PC-9 (cell line): Measurements from ENCODE around the gene MYH8. TPM values are rescaled to one million over a fixed set of nuclear protein-coding genes. Genes with fewer than 3 reads are reported as not detected.

Experiments used
- Bru-seq: library from RNA; stranded (reverse); fragments of 400-500 nt; gene quantifications from one replicate; lab custom pipeline; 2021; lab: Mats Ljungman, UMichigan
- BruChase-seq, 2 experiments: library from RNA; stranded (reverse); fragments of 400-500 nt; gene quantifications; one replicate each; lab custom pipeline; 2021; lab: Mats Ljungman, UMichigan
- BruUV-seq: library from RNA; stranded (reverse); fragments of 400-500 nt; replicated peaks from 2 replicates; lab custom pipeline; 2021; lab: Mats Ljungman, UMichigan
- CTCF ChIA-PET: fragments of 300-600 bp; sonication (Branson Sonifier 250); formaldehyde crosslinking; loops from one replicate; lab custom pipeline; 2022; ENCODE audit warnings: antibody characterized with exemption; lab: Charles Lee
- POLR2A ChIA-PET: fragments of 300-600 bp; sonication (Branson Sonifier 250); formaldehyde crosslinking; loops from one replicate; lab custom pipeline; 2022; ENCODE audit warnings: antibody characterized with exemption; ENCODE audit not compliant: unreplicated experiment; lab: Charles Lee
- DNase-seq, 2 experiments: peaks; one replicate each; pipeline versions ENCODE4 v3.0.0 to v3.0.0-alpha.2; 2015 to 2022; ENCODE audit warnings: mixed read lengths in 1 of 2
- H2AFZ ChIP-seq: fragments of 200-600 bp; sonication (generic); 2 replicates; pipeline ENCODE4 v1.8.1; 2017; ENCODE audit warnings: antibody characterized with exemption
- H3F3A ChIP-seq: fragments of 200-600 bp; sonication (generic); 2 replicates; pipeline ENCODE4 v1.8.1; 2017; ENCODE audit warnings: antibody characterized with exemption, mild to moderate bottlenecking, low read depth; ENCODE audit not compliant: insufficient read depth
- H3K27ac ChIP-seq: fragments of 200-600 bp; sonication (generic); 2 replicates; pipeline ENCODE4 v1.6.1; 2016; ENCODE audit warnings: mixed run types
- H3K27me3 ChIP-seq: fragments of 200-600 bp; sonication (generic); 2 replicates; pipeline ENCODE4 v1.6.1; 2016; ENCODE audit warnings: low read depth, mixed run types; ENCODE audit not compliant: insufficient read depth
- H3K36me3 ChIP-seq: fragments of 200-600 bp; sonication (generic); 2 replicates; pipeline ENCODE4 v1.6.1; 2016; ENCODE audit warnings: low read depth, mixed run types
- H3K4me1 ChIP-seq: fragments of 200-600 bp; sonication (generic); replicated peaks from 2 replicates; pipeline ENCODE4 v1.6.1; 2016; ENCODE audit warnings: mixed run types; ENCODE audit not compliant: insufficient read depth
- H3K4me2 ChIP-seq: fragments of 200-600 bp; sonication (generic); 2 replicates; pipeline ENCODE4 v1.6.1; 2017; ENCODE audit warnings: mixed run types
- H3K4me3 ChIP-seq: fragments of 200-600 bp; sonication (generic); 2 replicates; pipeline ENCODE4 v1.6.1; 2016; ENCODE audit warnings: mixed run types
- H3K79me2 ChIP-seq: fragments of 200-600 bp; sonication (generic); 2 replicates; pipeline ENCODE4 v1.6.1; 2017; ENCODE audit warnings: low read depth, mixed run types
- H3K9me2 ChIP-seq: fragments of 200-600 bp; sonication (generic); 2 replicates; pipeline ENCODE4 v1.8.1; 2017; ENCODE audit warnings: mild to moderate bottlenecking; ENCODE audit not compliant: insufficient read depth
- H3K9me3 ChIP-seq: fragments of 200-600 bp; sonication (generic); 2 replicates; pipeline ENCODE4 v1.8.1; 2016; ENCODE audit warnings: low read depth; ENCODE audit not compliant: insufficient read depth
- H4K20me1 ChIP-seq: fragments of 200-600 bp; sonication (generic); 2 replicates; pipeline ENCODE4 v1.8.1; 2017; ENCODE audit not compliant: insufficient read depth
- CTCF ChIP-seq: fragments of 200-600 bp; sonication (generic); conservative IDR thresholded peaks from 2 replicates; pipeline ENCODE4 v1.6.1; 2017; ENCODE audit warnings: mixed run types, antibody characterized with exemption, mild to moderate bottlenecking, moderate library complexity
- EZH2 ChIP-seq: fragments of 200-600 bp; sonication (generic); IDR thresholded peaks from 2 replicates; pipeline ENCODE4 v1.8.0; 2017; ENCODE audit warnings: antibody characterized with exemption, low read depth
- intact Hi-C: fragments of 100-400 bp; cut with micrococcal nuclease; formaldehyde crosslinking; loops from one replicate; pipeline ENCODE4 v1.10.0; 2022; ENCODE audit not compliant: unreplicated experiment
- long read RNA-seq: library from polyadenylated mRNA; stranded (forward); transcript quantifications from one replicate; pipeline ENCODE4 v2.0.0, GENCODE V29; 2022
- total RNA-seq: library from RNA; stranded (reverse); gene quantifications from 2 replicates; pipeline ENCODE4 v1.2.3, GENCODE V29; 2021

MYH8 gene
- total RNA-seq (not detected in 2 replicates), Bru-seq, nascent RNA (not detected), BruChase-seq, experiment 1, labeled RNA remaining after a 2-hour chase (not detected), BruChase-seq, experiment 2, labeled RNA remaining after a 6-hour chase (not detected)
- long read RNA-seq, result 0 reads

GRCh38 chr17:10421900-10422542 is at the start of gene MYH8:
Gene MYH8 (minus strand): TSS chr17:10421950. CDS start chr17:10420227, 1,723 bp downstream.
- Histone ChIP-seq H3K4me3 (no peak within 1 kb of the TSS), H3K9me3 (no peaks in the 10 kb centered on the region), H2AFZ (no peak within 1 kb of the TSS), H4K20me1 (no peaks in the 10 kb centered on the region), H3F3A (no peaks in the 10 kb centered on the region), H3K36me3 (no peaks in the 10 kb centered on the region), H3K79me2 (no peaks in the 10 kb centered on the region), H3K9me2 (no peaks in the 10 kb centered on the region), H3K27ac (no peak within 1 kb of the TSS), H3K4me1 (no peaks in the 10 kb centered on the region), H3K27me3 (no peaks in the 10 kb centered on the region), H3K4me2 (no peak within 1 kb of the TSS)
- no peak for DNase-seq
- intact Hi-C loops, result no loop called here
- ChIA-PET POLR2A (no interaction called here), CTCF (no interaction called here)
- no TSS peak for BruUV-seq
- no peak for TF ChIP-seq EZH2
- no peak for TF ChIP-seq CTCF

GRCh38 chr17:10469459-10469858 is 47.7 kb upstream of the MYH8 start, which contains the start of gene MYH4:
Gene MYH4 (minus strand): TSS chr17:10469559. CDS start chr17:10466745, 2,814 bp downstream.
- POLR2A ChIA-PET, result no interaction called here
- H3K9me2 ChIP-seq, result no peaks in the 10 kb centered on the region
- no peak within 1 kb of the TSS for H3K4me2 ChIP-seq
- H3K4me1 ChIP-seq, result no peaks in the 10 kb centered on the region
- H3K4me3 ChIP-seq, result no peak within 1 kb of the TSS
- H3K27me3 ChIP-seq, result no peaks in the 10 kb centered on the region
- intact Hi-C loops, result no loop called here
- H2AFZ ChIP-seq, result no peak within 1 kb of the TSS
- no peaks in the 10 kb centered on the region for H3K79me2 ChIP-seq
- CTCF ChIA-PET, result no interaction called here
- H3K27ac ChIP-seq, result no peak within 1 kb of the TSS
- H3K9me3 ChIP-seq, result no peaks in the 10 kb centered on the region; the same call in 1 of the 2 replicates
- no peaks in the 10 kb centered on the region for H3F3A ChIP-seq
- no peak for DNase-seq
- no TSS peak for BruUV-seq
- H3K36me3 ChIP-seq, result no peaks in the 10 kb centered on the region
- TF ChIP-seq CTCF (no peak), EZH2 (no peak)
- no peaks in the 10 kb centered on the region for H4K20me1 ChIP-seq

- Histone ChIP-seq H3F3A (no peaks in the 10 kb centered on the region), H3K36me3 (no peaks in the 10 kb centered on the region), H2AFZ (no peak overlapping the region), H3K4me2 (no peak overlapping the region), H3K27me3 (no peaks in the 10 kb centered on the region), H3K4me3 (no peak overlapping the region), H3K9me3 (no peaks in the 10 kb centered on the region; the same call in 1 of the 2 replicates), H3K79me2 (no peaks in the 10 kb centered on the region), H3K27ac (no peak overlapping the region), H4K20me1 (no peaks in the 10 kb centered on the region), H3K4me1 (no peaks in the 10 kb centered on the region), H3K9me2 (no peaks in the 10 kb centered on the region)
- no peak for DNase-seq
- TF ChIP-seq EZH2 (no peak), CTCF (no peak)
- POLR2A ChIA-PET, result no interaction called here
- CTCF ChIA-PET, result no interaction called here
- intact Hi-C loops, result no loop called here
- BruUV-seq, result no TSS peak
These were observed 41.7 kb upstream of the MYH8 start for GRCh38 chr17:10463402-10463801.
